ENCODE data around the gene RPS19BP1. TPM values are rescaled to one million over a fixed set of nuclear protein-coding genes. Genes with fewer than 3 reads are reported as not detected.

Gene RPS19BP1
- total and polyA plus RNA-seq, 12 donors, result 39.5 to 250 (median 153) TPM

GRCh38 chr22:39536711-39537110, 4.2 kb upstream of the RPS19BP1 start:
- H3K27ac ChIP-seq, result no peak overlapping the region
- H3K9me3 ChIP-seq (replicated peaks in 1 of 3), result no peaks in the 10 kb centered on the region
- no peaks in the 10 kb centered on the region for H3K27me3 ChIP-seq
- H3K4me1 ChIP-seq (replicated peaks in 1 of 2), result peaks cover 2 to 12% of the 10 kb centered on the region in 2 donors
- no peak for DNase-seq
- WGBS, 4 donors, result 69 to 80% (median 69%) methylated on average over 1 to 8 of the region's 8 CpGs
- intact Hi-C loops (cut with DNase I), result loop anchor here (2.0 to 10.0 kb wide), 3 partner anchors 486 to 808 kb away; partner anchors contain the start of gene ADSL (in 1 of the 2)
- no peak for TF ChIP-seq POLR2A (IDR thresholded peaks at IDR 0.05)
- TF ChIP-seq, protein P1, sequence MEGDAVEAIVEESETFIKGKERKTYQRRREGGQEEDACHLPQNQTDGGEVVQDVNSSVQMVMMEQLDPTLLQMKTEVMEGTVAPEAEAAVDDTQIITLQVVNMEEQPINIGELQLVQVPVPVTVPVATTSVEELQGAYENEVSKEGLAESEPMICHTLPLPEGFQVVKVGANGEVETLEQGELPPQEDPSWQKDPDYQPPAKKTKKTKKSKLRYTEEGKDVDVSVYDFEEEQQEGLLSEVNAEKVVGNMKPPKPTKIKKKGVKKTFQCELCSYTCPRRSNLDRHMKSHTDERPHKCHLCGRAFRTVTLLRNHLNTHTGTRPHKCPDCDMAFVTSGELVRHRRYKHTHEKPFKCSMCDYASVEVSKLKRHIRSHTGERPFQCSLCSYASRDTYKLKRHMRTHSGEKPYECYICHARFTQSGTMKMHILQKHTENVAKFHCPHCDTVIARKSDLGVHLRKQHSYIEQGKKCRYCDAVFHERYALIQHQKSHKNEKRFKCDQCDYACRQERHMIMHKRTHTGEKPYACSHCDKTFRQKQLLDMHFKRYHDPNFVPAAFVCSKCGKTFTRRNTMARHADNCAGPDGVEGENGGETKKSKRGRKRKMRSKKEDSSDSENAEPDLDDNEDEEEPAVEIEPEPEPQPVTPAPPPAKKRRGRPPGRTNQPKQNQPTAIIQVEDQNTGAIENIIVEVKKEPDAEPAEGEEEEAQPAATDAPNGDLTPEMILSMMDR (IDR thresholded peaks at IDR 0.05), result no peak
- no peak overlapping the region for H3K4me3 ChIP-seq
- no peaks in the 10 kb centered on the region for H3K36me3 ChIP-seq (replicated peaks in 1 of 2)

DNA sequence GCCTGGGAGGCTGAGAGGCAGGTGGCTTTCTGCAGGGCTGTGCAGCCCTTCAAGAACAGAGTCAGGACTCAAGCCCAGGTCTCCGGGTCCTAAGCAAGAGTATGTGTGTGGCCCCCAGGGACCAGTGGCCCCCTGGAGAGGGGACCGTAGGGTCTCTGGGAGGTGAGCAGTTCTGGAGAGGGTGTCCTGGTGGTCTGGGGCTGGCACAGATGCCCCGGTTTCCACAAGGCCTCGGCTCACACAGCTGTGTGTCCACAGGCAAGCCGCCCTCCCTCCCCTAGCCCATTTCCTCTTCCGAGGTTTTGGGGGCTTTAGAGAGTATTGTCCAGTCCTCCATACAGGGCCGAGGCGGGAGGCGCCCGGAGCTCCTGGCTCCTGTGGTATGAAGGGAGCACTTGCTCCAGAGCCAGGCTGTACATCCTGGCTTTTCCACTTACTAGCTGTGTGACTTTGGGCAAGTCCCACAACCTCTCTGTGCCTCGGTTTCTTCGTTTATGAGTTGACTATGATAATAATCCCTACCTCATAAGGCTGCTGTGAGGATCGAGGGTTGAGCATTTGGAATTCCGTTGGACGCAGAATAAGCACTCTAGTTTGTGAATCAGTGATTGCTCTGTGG, 3.4 kb upstream of the RPS19BP1 start:
- 77 to 86% (median 82%) methylated on average over 6 to 15 of the region's 15 CpGs for WGBS, 4 donors
- Histone ChIP-seq H3K9me3 (replicated peaks in 1 of 3) (no peaks in the 10 kb centered on the region), H3K27ac (no peak overlapping the region), H3K27me3 (no peaks in the 10 kb centered on the region), H3K4me3 (no peak overlapping the region), H3K4me1 (replicated peaks in 1 of 2) (peaks cover 5 to 20% of the 10 kb centered on the region in 2 donors), H3K36me3 (replicated peaks in 1 of 2) (no peaks in the 10 kb centered on the region)
- intact Hi-C loops (cut with DNase I), result loop anchor here (2.0 to 10.0 kb wide), 3 partner anchors 487 to 809 kb away; partner anchors contain the start of gene ADSL (in 1 of the 2)
- no peak for DNase-seq
- TF ChIP-seq POLR2A (IDR thresholded peaks at IDR 0.05), result no peak
- TF ChIP-seq, protein P1 (IDR thresholded peaks at IDR 0.05), result no peak

DNA sequence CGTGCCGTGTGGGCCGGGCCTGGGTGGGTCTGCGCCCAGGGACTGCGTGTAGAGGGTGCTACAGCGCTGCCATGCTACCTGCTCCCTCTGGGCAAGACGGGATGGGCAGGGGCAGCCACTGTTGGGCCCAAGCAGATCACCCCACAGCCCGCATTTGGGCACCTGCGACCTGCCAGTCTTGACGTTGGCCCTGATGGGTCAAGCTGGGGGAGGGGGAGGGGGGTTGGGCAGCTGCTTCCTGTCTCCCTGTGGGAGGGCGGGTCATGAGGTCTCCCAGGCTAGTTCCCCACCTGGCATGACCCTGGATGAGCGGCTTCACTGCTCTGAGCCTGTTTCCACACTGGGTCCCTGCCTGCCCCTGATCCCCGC, 2.8 kb upstream of the RPS19BP1 start:
- TF ChIP-seq POLR2A (IDR thresholded peaks at IDR 0.05), result no peak
- TF ChIP-seq, protein P1 (IDR thresholded peaks at IDR 0.05), result no peak
- 36 to 57% (median 45%) methylated on average over 4 to 13 of the region's 13 CpGs for WGBS, 4 donors
- Histone ChIP-seq H3K36me3 (replicated peaks in 1 of 2) (peaks cover 0 to 2% of the 10 kb centered on the region in 2 donors), H3K4me1 (replicated peaks in 1 of 2) (peaks cover 5 to 26% of the 10 kb centered on the region in 2 donors), H3K27me3 (no peaks in the 10 kb centered on the region), H3K4me3 (no peak overlapping the region), H3K27ac (no peak overlapping the region), H3K9me3 (replicated peaks in 1 of 3) (no peaks in the 10 kb centered on the region)
- no peak for DNase-seq
- intact Hi-C loops (cut with DNase I), result loop anchor here in 1 of 2 donors (5.0 to 10.0 kb wide), 2 partner anchors 492 to 809 kb away; partner anchors contain the start of gene ADSL

- no peaks in the 10 kb centered on the region for H3K27me3 ChIP-seq
- DNase-seq, result peak; percentile 67 to 91 (median 84)
- peaks cover 5 to 32% of the 10 kb centered on the region in 2 donors for H3K4me1 ChIP-seq (replicated peaks in 1 of 2)
- 6 to 16% (median 7%) methylated on average over 11 to 41 of the region's 41 CpGs for WGBS, 4 donors
- no peak overlapping the region for H3K27ac ChIP-seq
- TF ChIP-seq POLR2A (IDR thresholded peaks at IDR 0.05), result no peak
- TF ChIP-seq, protein P1 (IDR thresholded peaks at IDR 0.05), result peak; percentile 84 to 96 (median 90)
- H3K36me3 ChIP-seq (replicated peaks in 1 of 2), result peaks cover 0 to 8% of the 10 kb centered on the region in 2 donors
- intact Hi-C loops (cut with DNase I), result loop anchor here in 1 of 2 donors (5.0 to 10.0 kb wide), 2 partner anchors 493 to 810 kb away; partner anchors contain the start of gene ADSL
- H3K4me3 ChIP-seq, result no peak overlapping the region
- no peaks in the 10 kb centered on the region for H3K9me3 ChIP-seq (replicated peaks in 1 of 3)
These were observed 2.2 kb upstream of the RPS19BP1 start for GRCh38 chr22:39534591-39535356.
